Mesangial cell (primary cell): ENCODE data around the gene AK1. TPM values are rescaled to one million over a fixed set of nuclear protein-coding genes. Genes with fewer than 3 reads are reported as not detected.

Experiments
- total RNA-seq: library from RNA; depleted of rRNA; stranded (reverse); fragments of >200 nt; gene quantifications from 2 replicates; pipeline ENCODE4 v1.2.3, GENCODE V29; 2015

AK1 gene
- 29.5 and 40.1 TPM in 2 replicates for total RNA-seq

DNA sequence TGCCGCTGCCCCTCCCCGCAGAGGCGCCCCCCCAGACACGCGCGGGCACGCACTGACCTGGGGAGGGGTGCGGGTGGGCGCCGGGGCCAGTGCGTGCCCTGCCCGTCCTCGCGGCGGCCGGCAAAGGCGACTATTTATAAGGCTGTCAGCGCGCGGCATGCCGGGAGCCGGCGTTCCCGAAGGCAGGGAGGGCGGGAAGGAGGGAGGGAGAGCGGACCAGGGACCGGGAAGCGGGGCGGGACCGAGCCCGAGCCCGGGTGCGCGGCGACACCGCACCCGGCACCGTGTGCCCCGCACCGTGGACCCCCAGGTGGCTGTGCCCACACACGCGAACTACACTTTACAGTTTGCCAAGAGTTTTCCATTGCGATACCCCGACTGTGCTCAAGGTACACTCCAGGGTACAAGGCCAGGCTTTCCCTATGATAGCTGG is at the start of gene AK1:
AK1 (minus strand) TSS at position 110 of the 433 bp plus-strand sequence. CDS start 3,058 bp downstream, outside the sequence.

GRCh38 chr9:127916720-127917581 is 39.5 kb upstream of the AK1 start, which contains the start of gene ST6GALNAC4:
Gene ST6GALNAC4 (minus strand): TSS chr9:127917041. CDS start chr9:127916419, 622 bp downstream.

GRCh38 chr9:127899128-127899943 is 21.9 kb upstream of the AK1 start, which contains the start of gene ST6GALNAC6:
Gene ST6GALNAC6 (minus strand): TSS chr9:127899603. CDS start chr9:127897981, 1,622 bp downstream.

GRCh38 chr9:127854184-127854806 is 23.2 kb downstream of the AK1 start, which contains the start of gene ENG:
Gene ENG (minus strand): TSS chr9:127854658. CDS start chr9:127854355, 303 bp downstream.

Other genes starting within 250 kb of the AK1 start
- gene CFAP157, start 170.7 kb downstream of the AK1 start, total RNA-seq, result not detected in 2 replicates
- gene PTRH1, start 162.0 kb downstream of the AK1 start, total RNA-seq, result 44.1 and 56.1 TPM in 2 replicates
- gene TTC16, start 161.6 kb downstream of the AK1 start, total RNA-seq, result under 0.01 TPM in 1 of 2 replicates, not detected in the other
- gene TOR2A, start 142.4 kb downstream of the AK1 start, total RNA-seq, result 20.5 and 22.0 TPM in 2 replicates
- gene SH2D3C, start 99.0 kb downstream of the AK1 start, total RNA-seq, result 0.25 TPM in 1 of 2 replicates, not detected in the other
- 24.3 and 44.4 TPM in 2 replicates for gene CDK9, start 91.6 kb downstream of the AK1 start, total RNA-seq
- 65.0 and 102 TPM in 2 replicates for gene FPGS, start 74.8 kb downstream of the AK1 start, total RNA-seq
- gene ENG, start 23.0 kb downstream of the AK1 start, total RNA-seq, result 24.2 and 29.0 TPM in 2 replicates
- gene ST6GALNAC6, start 21.9 kb upstream of the AK1 start, total RNA-seq, result 37.0 and 62.6 TPM in 2 replicates
- gene ST6GALNAC4, start 39.4 kb upstream of the AK1 start, total RNA-seq, result 34.1 and 46.1 TPM in 2 replicates
- gene PIP5KL1, start 53.1 kb upstream of the AK1 start, total RNA-seq, result 2.5 and 4.2 TPM in 2 replicates
- gene DPM2, start 60.2 kb upstream of the AK1 start, total RNA-seq, result 32.8 and 39.1 TPM in 2 replicates
- 4.6 and 9.5 TPM in 2 replicates for gene EEIG1, start 103.3 kb upstream of the AK1 start, total RNA-seq
- gene NAIF1, start 189.6 kb upstream of the AK1 start, total RNA-seq, result 8.3 and 8.5 TPM in 2 replicates
- gene SLC25A25, start 190.6 kb upstream of the AK1 start, total RNA-seq, result 9.8 TPM in 2 replicates